Femur (tissue), 1 donor: ENCODE measurements around the gene MYRIP.

Experiments used
- DNase-seq: peaks from one replicate; pipeline ENCODE4 v3.0.0-alpha.2; 2017

Gene MYRIP

DNA sequence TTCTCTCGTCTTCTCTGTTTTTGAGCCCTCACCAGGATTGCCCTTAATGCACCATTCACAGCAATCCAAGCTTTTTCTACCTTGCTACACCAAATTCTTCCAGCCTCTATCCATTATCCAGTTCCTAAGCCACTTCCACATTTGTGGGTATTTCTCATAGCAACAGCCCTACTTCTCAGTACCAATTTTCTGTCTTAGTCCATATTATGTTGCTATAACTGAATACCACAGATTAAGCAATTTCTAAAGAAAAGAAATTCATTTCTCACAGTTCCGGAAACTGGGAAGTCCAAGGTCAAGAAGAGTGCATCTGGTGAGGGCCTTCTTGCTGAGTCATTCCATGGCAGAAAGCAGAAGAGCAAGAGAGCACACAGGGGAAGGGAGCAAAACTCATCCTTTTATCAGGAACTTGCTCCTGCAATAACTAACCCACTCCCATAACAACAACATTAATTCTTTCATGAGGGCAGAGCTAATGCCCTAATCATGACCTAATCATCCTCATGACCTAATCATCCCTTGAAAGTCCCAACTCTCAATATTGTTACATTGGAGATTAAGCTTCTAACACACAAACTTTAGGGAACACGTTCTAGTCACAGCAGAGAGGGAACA is 490.4 kb downstream of the MYRIP start:
- DNase-seq = no peak

- no peak for DNase-seq
Measured at GRCh38 chr3:40302784-40303183, 493.4 kb downstream of the MYRIP start.

DNA sequence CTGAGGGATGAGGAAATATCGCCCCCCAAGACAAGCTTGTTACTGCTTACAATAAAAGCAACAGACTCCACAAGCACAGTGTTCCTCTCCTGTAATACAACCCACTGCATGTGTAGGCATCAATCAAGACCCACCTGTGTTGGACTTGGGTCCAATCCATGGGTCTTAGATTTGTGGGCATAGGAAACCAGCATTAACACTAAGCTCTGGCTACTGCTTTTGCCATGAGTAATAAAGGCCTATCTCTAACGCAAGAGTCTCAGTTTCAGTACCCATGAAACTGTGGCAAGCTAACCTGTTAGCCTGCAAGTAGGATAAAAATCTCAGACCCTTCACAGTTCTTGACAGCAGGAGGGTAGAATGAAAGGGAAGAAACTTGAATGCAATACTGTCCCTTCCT is 494.9 kb downstream of the MYRIP start:
- no peak for DNase-seq

DNA sequence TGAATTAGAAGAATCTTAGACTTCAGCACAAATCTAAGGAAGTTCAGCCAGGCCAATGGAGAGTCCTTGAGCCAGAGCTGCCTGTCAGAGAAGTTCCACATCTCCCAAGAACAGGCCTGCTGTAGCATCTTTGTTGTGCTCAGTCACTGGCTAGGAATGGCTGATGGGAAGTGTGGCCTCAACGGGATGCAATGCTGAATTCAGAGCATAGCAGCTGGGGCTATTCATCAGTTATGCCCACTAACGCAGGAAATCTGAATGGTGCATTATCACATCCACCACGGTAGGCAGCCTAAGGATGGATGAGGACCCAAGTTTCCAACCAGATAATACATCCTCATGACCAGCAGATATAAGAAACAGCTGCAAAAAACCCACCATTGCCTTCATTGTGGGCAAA is 496.9 kb downstream of the MYRIP start:
- no peak for DNase-seq

- DNase-seq = no peak
Measured at GRCh38 chr3:40307176-40307575, 497.8 kb downstream of the MYRIP start.

- no peak for DNase-seq
Measured at GRCh38 chr3:40308725-40309417, 499.5 kb downstream of the MYRIP start.

GRCh38 chr3:40309418-40309924 is 500.1 kb downstream of the MYRIP start, which contains the start of gene EIF1B:
Gene EIF1B (plus strand): TSS chr3:40309707. CDS start chr3:40309942, 235 bp downstream.
- DNase-seq = peak; percentile 99
